A673 (cell line): ENCODE results near the gene POLA1.

Experiments
- CTCF ChIP-seq: fragments of 300-800, 200-600 bp; sonication (generic); conservative IDR thresholded peaks from 2 replicates; pipeline ENCODE4 v1.5.1; 2017; ENCODE audit warnings: low read depth, mild to moderate bottlenecking, antibody characterized with exemption, low read length, moderate library complexity, mixed read lengths
- EZH2 ChIP-seq: fragments of 200-600 bp; sonication (generic); IDR thresholded peaks from 2 replicates; pipeline ENCODE4 v1.6.1; 2017; ENCODE audit warnings: borderline replicate concordance, low read depth, mild to moderate bottlenecking, mixed read lengths, antibody characterized with exemption, low read length; ENCODE audit not compliant: poor library complexity, severe bottlenecking

GRCh38 chrX:24983931-24984330, 290.2 kb downstream of the POLA1 start:
- TF ChIP-seq CTCF = no peak
- no peak for TF ChIP-seq EZH2
